AG09309 (cell line): ENCODE data around the gene SFTPB.
"Not testable (repeated sequence)": the region's sequence is repeated elsewhere in the genome, so short reads cannot be mapped to it uniquely, and the experiment has no call there.

Source experiments
- DNase-seq: peaks from one replicate; pipeline ENCODE4 v3.0.0-alpha.2; 2010; ENCODE audit warnings: low read depth
- H3K4me3 ChIP-seq: 2 replicates; pipeline ENCODE4 v1.5.1; 2011; ENCODE audit warnings: mild to moderate bottlenecking, low read depth, low read length, moderate library complexity; ENCODE audit not compliant: control insufficient read depth
- CTCF ChIP-seq: IDR thresholded peaks from 2 replicates; pipeline ENCODE4 v1.5.1; 2011; ENCODE audit warnings: mild to moderate bottlenecking, low read depth, low read length, inconsistent platforms; ENCODE audit not compliant: insufficient read depth, control insufficient read depth; ENCODE audit errors: missing control alignments

Gene SFTPB

GRCh38 chr2:85635636-85636035 is 32.4 kb downstream of the SFTPB start:
- no peak overlapping the region for H3K4me3 ChIP-seq
- no peak for TF ChIP-seq CTCF
- no peak for DNase-seq

DNA sequence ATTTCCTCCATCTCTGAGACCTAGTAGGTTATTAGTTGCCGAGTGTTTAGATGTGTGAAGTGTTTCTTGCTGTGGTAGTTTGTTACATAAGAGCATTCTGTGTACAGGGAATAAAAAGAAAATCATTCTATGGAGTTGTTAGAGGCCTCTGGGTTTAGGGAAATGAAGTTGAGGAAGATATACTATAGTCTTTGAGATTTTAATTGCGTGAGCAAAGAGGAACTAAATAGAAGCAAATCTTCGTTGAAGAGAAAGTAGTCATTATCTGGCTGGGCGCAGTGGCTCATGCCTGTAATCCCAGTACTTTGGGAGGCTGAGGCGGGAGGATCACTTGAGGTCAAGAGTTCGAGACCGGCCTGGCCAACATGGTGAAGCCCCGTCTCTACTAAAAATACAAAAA is 33.0 kb downstream of the SFTPB start:
- no peak overlapping the region for H3K4me3 ChIP-seq
- TF ChIP-seq CTCF = no peak
- DNase-seq = no peak

DNA sequence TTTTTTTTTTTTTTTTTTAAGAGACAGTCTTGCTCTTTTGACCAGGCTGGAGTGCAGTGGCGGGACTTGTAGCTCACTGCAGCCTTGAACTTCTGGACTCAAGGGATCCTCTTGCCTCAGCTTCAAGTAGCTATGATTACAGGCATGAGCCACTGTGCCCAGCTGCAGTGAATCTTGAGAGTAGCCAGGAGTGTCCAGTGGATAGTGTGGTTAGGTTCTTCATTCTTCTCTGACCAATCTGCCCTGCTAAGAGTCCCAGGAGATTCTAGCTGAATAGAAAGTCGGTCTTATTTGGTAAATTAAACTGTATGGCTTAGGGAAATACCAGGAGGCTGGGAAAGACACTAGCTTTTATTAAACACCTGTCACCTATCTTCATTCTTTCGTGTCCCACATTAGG is 36.7 kb downstream of the SFTPB start:
- H3K4me3 ChIP-seq = no peak overlapping the region
- no peak for TF ChIP-seq CTCF
- DNase-seq = no peak

GRCh38 chr2:85628658-85629057 is 39.3 kb downstream of the SFTPB start:
- DNase-seq = no peak
- no peak for TF ChIP-seq CTCF
- no peak overlapping the region for H3K4me3 ChIP-seq

DNA sequence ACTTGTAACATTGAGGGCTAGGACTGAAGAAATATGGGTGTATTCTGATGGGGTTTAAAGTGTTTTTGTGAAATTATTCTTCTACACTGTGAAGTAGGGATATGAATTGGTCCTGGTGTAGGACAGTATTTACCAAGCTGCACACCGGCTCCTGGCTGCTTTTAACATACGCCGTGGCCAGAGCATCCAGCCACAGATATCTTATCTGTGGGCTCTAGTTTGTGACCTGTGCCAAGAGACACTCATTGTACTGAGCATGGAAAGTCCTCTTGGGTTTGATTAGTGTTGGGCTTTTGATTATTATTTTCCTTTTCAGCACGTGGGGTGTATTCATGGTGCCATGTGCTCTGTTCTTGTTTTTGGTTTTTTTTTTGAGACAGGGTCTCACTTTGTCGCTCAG is 44.0 kb downstream of the SFTPB start:
- no peak for TF ChIP-seq CTCF
- H3K4me3 ChIP-seq = no peak overlapping the region
- no peak for DNase-seq

- H3K4me3 ChIP-seq = no peak overlapping the region
- DNase-seq = no peak
- no peak for TF ChIP-seq CTCF
These were observed 46.7 kb downstream of the SFTPB start for GRCh38 chr2:85621338-85621737.

DNA sequence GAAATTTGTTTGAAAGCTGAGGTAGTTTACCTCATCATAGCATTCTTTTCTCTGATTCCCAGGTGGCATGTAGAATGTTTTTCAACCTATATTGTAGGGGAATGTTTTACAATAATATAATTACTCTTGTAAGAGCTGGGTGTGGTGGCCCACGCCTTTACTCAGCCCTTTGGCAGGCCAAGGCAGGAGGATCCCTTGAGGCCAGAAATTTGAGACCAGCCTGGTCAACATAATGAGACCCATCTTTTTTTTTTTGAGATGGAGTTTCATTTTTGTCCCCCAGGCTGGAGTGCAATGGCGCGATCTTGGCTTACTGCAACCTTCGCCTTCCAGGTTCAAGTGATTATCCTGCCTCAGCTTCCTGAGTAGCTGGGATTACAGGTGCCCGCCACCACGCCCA is 48.4 kb downstream of the SFTPB start:
- DNase-seq = no peak
- H3K4me3 ChIP-seq = no peak overlapping the region
- no peak for TF ChIP-seq CTCF

DNA sequence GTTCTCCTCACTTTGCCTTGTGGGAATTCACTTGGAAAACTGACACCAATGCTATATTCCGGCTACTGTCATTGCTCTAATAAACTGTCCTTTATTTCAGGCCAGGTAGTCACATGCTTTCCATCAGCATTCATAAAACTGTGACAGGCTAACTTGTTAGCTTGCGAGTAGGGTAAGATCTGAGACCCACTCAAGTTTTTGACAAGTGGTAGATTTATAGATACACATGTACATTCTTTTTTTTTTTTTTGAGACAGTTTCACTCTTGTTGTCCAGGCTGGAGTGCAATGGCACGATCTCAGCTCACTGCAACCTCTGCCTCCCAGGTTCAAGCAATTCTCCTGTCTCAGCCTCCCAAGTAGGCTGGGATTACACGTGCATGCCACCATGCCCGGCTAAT is 50.3 kb downstream of the SFTPB start:
- not testable (repeated sequence) for DNase-seq

More for the DNA sequence above, 50.3 kb downstream of the SFTPB start:
- not testable (repeated sequence) for H3K4me3 ChIP-seq
